ENCODE measurements around the gene GPX8.

- TF ChIP-seq CTCF (IDR thresholded peaks at IDR 0.05), result no peak
- TF ChIP-seq TCF7L2 (IDR thresholded peaks at IDR 0.05; ENCODE audit: low read depth, low read length), result no peak
- TF ChIP-seq POLR2AphosphoS5 (IDR thresholded peaks at IDR 0.05; ENCODE audit: low read depth, low read length), result no peak
These were observed 46.6 kb upstream of the GPX8 start for GRCh38 chr5:55113327-55113726.
